Measurements from ENCODE around the gene PERCC1.

Gene PERCC1

DNA sequence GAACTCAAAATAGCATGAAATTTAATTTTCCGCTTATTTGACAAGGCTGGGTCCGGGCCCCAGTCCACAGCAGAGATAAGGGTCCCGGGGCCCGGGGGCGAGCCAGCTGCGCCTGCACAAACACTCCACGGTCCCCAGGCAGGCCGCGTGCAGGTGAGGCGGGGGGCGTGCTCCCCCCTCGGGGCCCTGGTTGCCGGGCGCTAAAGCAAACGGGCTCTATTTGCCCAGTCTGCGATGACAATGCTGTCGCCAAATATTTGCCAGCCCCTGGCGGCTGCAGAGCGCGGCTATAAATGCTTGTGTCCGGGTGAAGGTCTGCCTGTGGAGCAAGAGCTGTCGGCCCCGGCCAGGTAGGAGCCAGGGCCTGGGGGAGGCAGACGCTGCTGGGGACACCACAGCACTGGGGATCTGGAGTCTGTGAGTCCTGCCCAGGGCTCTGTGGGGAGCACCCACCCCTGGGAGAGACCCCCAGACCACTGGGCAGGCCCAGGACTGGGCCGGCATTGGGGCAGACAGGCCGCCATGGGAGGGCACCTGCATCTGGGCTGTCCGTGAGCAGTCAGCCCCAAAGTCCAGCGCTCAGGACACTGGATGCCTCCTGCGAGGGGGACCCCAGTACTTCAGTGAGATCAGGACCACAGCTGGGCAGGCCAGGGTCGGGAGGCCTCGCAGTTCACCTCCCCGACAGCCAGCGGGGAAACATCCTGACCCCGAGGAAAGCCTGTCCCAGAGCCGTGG is at the start of gene PERCC1:
Gene PERCC1 (plus strand): TSS at position 320 of the 738 bp plus-strand sequence. CDS start 1,516 bp downstream, outside the sequence.
- Mint-ChIP-seq H3K27ac (peak within 1 kb of the TSS; percentile 67), H3K27me3 (peaks cover 1% of the 10 kb centered on the region), H3K4me3 (peak within 1 kb of the TSS; percentile 46), H3K9me3 (no peaks in the 10 kb centered on the region), H3K36me3 (peaks cover 1% of the 10 kb centered on the region), H3K4me1 (peaks cover 6% of the 10 kb centered on the region)
- DNase-seq (ENCODE audit: low spot score in 2 of 2) = no peak
- no peak for ATAC-seq (ENCODE audit: low read depth)

DNA sequence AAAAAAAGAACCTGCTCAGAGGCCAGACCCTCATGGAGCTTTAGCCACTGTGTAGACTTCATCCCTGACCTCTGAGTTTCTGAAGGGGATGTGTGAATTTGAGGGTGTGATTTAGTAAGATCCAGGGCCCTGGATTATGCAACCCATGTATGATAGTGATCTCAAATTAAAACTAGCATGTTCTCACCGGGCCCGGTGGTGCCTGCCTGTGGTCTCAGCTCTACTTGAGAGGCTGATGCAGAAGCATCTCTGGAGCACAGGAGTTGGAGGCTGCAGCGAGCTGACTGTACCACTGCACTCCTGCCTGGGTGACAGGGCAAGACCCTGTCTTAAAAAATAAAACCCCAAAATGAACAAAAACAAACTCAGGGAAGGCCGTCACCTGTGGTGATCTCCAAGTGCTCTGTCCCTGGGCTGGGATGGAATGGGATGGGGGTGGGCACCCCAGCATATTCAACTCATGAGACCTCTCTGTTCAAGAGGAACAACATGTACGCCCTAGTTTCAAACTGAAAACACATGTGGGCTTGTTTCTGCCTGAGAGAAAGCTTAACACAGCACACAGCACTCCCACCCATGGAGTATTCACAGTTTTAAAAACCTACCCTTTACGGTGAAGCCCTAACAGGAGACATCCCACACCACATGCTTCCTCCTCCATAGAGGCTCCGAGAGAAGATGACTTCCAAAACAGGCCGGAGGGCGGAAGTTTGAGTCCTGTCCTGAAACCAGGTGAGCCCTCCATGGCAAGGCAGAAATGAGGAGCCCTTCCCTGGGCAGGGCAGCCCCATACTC is 49.1 kb upstream of the PERCC1 start:
- Mint-ChIP-seq H3K4me1 (peaks cover 13% of the 10 kb centered on the region), H3K27ac (no peak overlapping the region), H3K36me3 (peaks cover 8% of the 10 kb centered on the region), H3K9me3 (no peaks in the 10 kb centered on the region), H3K4me3 (no peak overlapping the region), H3K27me3 (no peaks in the 10 kb centered on the region)
- no peak for DNase-seq (ENCODE audit: low spot score in 2 of 2)
- ATAC-seq (ENCODE audit: low read depth) = no peak

DNA sequence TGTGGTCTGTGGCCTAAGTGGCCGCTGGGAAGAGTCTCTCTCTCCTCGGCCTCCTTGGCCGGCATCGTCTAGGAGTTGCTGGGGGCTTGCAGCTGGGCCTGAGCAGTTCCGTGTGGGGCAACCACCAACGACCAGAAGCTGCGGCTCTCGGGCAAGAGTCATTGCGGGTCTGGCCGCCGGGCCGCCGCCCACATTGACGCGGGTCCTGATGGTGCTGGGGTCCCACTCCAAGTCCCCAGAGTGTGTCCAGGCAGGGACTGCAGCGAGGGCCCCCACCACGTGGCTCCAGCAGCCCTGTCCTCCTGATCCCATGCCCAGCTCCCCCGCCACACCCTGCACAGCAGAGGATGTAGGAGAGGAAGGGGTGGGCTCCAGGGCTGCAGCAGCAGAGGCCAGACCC is 47.3 kb upstream of the PERCC1 start:
- Mint-ChIP-seq H3K9me3 (no peaks in the 10 kb centered on the region), H3K27ac (no peak overlapping the region), H3K27me3 (no peaks in the 10 kb centered on the region), H3K36me3 (peaks cover 5% of the 10 kb centered on the region), H3K4me3 (no peak overlapping the region), H3K4me1 (peaks cover 9% of the 10 kb centered on the region)
- ATAC-seq (ENCODE audit: low read depth) (no peak), DNase-seq (ENCODE audit: low spot score in 2 of 2) (no peak)

DNA sequence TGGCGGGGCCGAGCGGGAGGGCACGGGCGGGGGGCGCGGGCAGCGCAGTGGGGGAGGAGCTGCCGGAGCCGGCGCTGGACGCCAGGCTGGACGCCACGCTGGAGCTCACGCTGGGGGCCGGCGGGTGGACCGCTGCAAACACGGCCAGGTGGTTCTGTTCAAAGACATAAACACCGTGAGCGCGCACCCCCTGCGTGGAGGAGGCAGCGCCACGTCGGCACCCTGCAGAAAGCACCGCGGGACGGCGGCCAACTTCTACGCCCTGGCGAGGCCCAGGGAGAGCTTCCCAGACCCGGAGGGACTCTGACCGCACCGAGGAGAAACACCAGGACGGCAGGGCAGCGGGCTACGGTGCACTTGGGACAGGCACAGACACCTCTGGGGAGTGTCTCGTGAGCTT is 45.6 kb upstream of the PERCC1 start:
- ATAC-seq (ENCODE audit: low read depth) (no peak), DNase-seq (ENCODE audit: low spot score in 2 of 2) (no peak)
- Mint-ChIP-seq H3K27me3 (no peaks in the 10 kb centered on the region), H3K9me3 (no peaks in the 10 kb centered on the region), H3K27ac (no peak overlapping the region), H3K36me3 (peaks cover 5% of the 10 kb centered on the region), H3K4me1 (peaks cover under 1% of the 10 kb centered on the region), H3K4me3 (no peak overlapping the region)

DNA sequence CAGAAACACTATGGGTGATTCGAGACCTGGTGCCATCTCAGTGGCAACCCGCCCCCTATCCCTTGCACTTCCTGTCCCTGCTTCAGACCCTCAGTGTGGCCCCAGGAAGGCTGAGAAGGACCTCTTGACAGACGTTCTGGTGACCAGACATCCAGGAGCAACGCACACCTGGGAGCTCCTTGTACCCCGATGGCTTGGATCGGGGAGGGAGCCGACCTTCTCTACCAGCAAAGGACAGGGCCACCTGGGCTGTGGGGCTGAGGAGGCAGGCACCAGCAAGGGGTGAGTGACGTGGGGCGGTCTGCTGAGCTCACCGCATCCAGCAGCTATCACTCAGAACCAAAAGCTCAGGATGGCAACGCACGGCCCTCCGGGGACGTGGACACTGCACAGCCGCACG is 43.5 kb upstream of the PERCC1 start:
- Mint-ChIP-seq H3K36me3 (peaks cover 9% of the 10 kb centered on the region), H3K4me1 (no peaks in the 10 kb centered on the region), H3K27me3 (no peaks in the 10 kb centered on the region), H3K4me3 (no peak overlapping the region), H3K27ac (no peak overlapping the region), H3K9me3 (no peaks in the 10 kb centered on the region)
- no peak for ATAC-seq (ENCODE audit: low read depth)
- DNase-seq (ENCODE audit: low spot score in 2 of 2) = no peak

DNA sequence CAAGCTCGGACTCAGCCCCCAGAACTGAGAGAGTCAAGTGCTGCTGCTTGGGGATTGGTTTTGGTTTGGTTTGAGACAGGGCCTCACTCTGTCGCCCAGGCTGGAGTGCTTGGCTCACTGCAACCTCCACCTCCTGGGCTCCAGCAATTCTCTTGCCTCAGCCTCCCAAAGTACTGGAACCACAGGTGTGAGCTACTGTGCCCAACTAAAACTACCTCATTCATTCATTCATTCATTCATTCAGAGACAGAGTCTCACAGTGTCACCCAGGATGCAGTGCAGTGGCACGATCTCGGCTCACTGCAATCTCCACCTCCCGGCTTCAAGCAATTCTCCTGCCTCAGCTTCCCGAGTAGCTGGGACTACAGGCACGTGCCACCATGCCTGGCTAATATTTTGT is 41.1 kb upstream of the PERCC1 start:
- H3K36me3 Mint-ChIP-seq = peaks cover 8% of the 10 kb centered on the region
- DNase-seq (ENCODE audit: low spot score in 2 of 2) = no peak

DNA sequence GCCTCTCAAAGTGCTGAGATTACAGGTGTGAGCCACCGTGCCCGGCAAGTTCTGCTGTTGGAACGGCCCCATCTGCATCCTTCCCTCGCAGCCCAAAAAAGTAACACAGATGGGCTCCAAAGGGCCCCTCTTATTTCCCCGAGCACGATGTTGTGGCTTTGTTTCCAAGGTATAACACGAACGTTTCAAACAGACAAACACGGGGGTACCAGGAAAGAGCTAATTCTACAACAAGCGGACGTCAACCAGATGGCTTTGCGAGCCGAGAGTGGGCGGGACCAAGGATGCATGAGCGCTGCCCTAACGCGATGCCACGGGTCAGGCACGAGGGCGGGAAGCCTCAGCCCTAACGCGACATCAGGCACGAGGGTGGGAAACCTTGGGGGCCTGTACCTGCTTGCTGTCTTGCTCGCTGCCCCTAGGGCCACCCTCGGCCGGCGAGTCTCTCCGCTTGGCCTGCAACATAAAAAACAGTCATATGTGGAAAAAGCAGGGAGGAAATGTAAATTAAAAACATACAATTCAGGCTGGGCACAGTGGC is 40.6 kb upstream of the PERCC1 start:
- no peak for DNase-seq (ENCODE audit: low spot score in 2 of 2)
- no peaks in the 10 kb centered on the region for H3K27me3 Mint-ChIP-seq
- no peaks in the 10 kb centered on the region for H3K4me1 Mint-ChIP-seq
- H3K9me3 Mint-ChIP-seq = no peaks in the 10 kb centered on the region
- peaks cover 6% of the 10 kb centered on the region for H3K36me3 Mint-ChIP-seq
- no peak for ATAC-seq (ENCODE audit: low read depth)
- no peak overlapping the region for H3K4me3 Mint-ChIP-seq
- no peak overlapping the region for H3K27ac Mint-ChIP-seq

More for the DNA sequence above, 41.1 kb upstream of the PERCC1 start:
- Mint-ChIP-seq H3K4me1 (no peaks in the 10 kb centered on the region), H3K27ac (no peak overlapping the region), H3K9me3 (no peaks in the 10 kb centered on the region), H3K4me3 (no peak overlapping the region), H3K27me3 (no peaks in the 10 kb centered on the region)
- no peak for ATAC-seq (ENCODE audit: low read depth)

DNA sequence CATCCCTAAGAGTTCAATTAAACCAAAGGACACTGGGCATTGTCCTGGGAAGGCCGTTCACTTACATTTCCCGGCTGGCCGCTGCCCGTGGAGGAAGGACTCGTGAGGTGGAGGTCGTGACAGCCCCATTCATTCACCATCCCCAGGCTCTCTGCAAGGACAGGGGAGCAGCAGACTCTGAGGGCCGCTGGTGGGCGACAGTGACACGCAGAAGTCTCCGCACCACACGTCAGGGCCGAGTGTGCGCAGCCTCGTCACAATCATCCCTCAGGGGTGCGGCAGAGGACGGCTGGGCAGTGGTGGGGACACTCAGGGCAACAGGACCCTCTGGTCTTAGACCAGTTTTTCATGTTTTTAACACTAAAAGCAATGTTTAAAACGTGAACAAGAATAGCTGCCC is 38.1 kb upstream of the PERCC1 start:
- H3K4me3 Mint-ChIP-seq = no peak overlapping the region
- H3K27me3 Mint-ChIP-seq = no peaks in the 10 kb centered on the region
- no peaks in the 10 kb centered on the region for H3K9me3 Mint-ChIP-seq
- ATAC-seq (ENCODE audit: low read depth) (no peak), DNase-seq (ENCODE audit: low spot score in 2 of 2) (no peak)
- no peak overlapping the region for H3K27ac Mint-ChIP-seq
- no peaks in the 10 kb centered on the region for H3K4me1 Mint-ChIP-seq
- H3K36me3 Mint-ChIP-seq = peaks cover 12% of the 10 kb centered on the region

DNA sequence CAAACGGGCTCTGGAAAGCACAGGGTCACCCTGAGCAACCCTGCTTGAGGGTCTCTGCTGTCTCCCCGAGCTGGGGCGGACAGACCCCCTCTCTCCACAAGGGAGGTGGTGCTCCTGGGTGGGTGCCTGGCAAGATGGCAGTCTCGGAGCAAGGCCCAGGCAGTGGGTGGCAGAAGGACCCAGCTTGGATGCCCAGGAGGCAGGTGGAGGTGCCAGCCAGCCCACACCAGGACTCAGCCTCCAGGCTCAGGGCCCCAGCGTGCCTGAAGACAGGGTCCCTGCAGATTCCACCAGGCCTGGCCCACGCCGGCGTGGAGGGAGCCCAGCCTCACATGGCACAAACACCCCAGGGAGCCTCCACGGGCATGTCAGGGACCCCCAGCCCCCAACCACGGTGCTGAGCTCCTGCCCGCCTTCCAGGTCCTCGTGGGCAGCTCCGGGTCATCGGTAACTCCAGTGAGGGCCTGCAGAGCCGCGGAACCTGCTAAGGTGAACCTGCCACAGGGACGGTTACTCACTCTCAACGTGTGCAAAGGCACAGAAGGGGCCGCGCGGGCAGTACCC is 37.2 kb upstream of the PERCC1 start:
- no peak for ATAC-seq (ENCODE audit: low read depth)
- Mint-ChIP-seq H3K27me3 (no peaks in the 10 kb centered on the region), H3K4me3 (no peak overlapping the region), H3K4me1 (no peaks in the 10 kb centered on the region), H3K27ac (no peak overlapping the region), H3K36me3 (peaks cover 13% of the 10 kb centered on the region), H3K9me3 (no peaks in the 10 kb centered on the region)
- no peak for DNase-seq (ENCODE audit: low spot score in 2 of 2)

DNA sequence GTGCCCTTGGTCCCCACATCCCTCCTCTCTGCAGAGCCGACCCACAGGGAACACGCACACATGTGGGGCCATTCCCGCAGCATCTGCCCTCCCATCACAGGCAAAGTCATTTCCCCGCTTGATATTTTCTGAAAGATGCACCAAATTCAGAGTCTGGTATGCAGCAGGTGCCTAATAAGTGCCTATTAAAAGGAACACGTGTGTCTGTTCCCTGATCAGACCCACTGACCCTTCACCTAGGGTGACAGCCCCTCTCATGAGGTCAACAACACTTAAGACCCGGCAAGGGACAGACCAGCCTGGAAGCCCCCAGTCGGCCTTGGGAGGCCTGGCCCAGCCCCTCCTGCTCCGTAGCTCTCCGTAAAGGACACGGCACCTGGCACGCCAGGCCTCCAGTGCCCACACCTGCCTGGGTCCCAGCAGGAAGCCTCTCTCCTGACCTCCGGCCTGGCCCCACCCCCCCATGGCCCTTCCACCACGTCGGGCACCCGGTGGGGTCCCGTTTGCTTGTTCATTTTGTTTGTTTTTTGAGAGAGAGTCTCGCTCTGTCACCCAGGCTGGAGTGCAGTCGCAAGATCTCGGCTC is 36.4 kb upstream of the PERCC1 start:
- no peaks in the 10 kb centered on the region for H3K9me3 Mint-ChIP-seq
- H3K4me3 Mint-ChIP-seq = no peak overlapping the region
- peaks cover 15% of the 10 kb centered on the region for H3K36me3 Mint-ChIP-seq
- no peaks in the 10 kb centered on the region for H3K27me3 Mint-ChIP-seq
- DNase-seq (ENCODE audit: low spot score in 2 of 2) = no peak
- no peaks in the 10 kb centered on the region for H3K4me1 Mint-ChIP-seq
- no peak overlapping the region for H3K27ac Mint-ChIP-seq
- ATAC-seq (ENCODE audit: low read depth) = no peak

DNA sequence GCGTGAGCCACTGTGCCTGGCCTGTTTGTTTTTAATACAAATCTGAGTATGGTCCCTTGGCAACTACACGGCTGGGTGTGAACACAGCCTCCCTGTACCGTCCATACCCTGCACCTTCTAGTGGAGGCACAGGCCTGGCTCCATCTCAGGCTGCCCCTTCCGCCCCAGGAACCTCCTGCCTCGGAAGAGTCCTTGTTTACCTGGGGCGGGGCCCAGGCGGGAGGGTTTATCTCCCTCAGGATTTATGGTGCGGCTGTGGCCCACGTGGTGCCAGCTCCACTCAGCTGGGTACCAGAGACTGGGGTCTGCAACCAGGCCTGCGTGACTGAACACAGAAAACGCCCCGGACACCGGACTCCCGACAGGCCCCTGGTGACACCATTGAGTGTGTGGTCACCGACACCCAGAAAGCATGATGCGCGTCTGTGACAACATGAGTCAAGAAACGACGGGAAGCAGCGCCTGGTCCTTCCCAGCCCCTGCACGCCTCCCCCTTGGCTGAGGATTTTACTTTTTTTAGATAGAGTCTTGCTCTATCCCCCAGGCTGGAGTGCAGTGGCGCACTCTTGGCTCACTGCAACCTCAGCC is 35.3 kb upstream of the PERCC1 start:
- Mint-ChIP-seq H3K4me1 (no peaks in the 10 kb centered on the region), H3K27ac (no peak overlapping the region), H3K36me3 (peaks cover 15% of the 10 kb centered on the region), H3K27me3 (no peaks in the 10 kb centered on the region), H3K4me3 (no peak overlapping the region), H3K9me3 (no peaks in the 10 kb centered on the region)
- DNase-seq (ENCODE audit: low spot score in 2 of 2) = no peak
- ATAC-seq (ENCODE audit: low read depth) = no peak

DNA sequence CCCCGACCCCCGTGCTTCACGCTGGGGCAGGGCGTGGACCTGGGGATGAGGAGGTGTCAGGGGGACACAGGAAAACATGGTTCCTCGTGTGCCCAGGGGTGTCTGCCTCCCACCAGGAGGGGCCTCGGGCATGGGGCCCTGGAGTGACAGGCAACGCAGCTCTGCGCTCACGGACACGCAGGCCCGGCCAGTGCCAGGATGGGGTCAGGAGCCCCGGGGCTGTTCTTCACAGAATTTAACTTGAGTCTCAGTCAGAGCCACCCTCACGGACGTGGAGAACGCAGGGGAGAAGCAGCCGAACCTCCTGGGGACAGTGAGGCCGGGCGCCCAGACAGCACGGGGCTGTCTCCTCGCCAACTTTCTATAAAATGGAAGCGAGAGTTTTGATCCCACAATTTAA is 33.1 kb upstream of the PERCC1 start:
- Mint-ChIP-seq H3K4me1 (no peaks in the 10 kb centered on the region), H3K4me3 (no peak overlapping the region), H3K36me3 (peaks cover 21% of the 10 kb centered on the region), H3K9me3 (no peaks in the 10 kb centered on the region), H3K27me3 (no peaks in the 10 kb centered on the region), H3K27ac (no peak overlapping the region)
- DNase-seq (ENCODE audit: low spot score in 2 of 2) (no peak), ATAC-seq (ENCODE audit: low read depth) (no peak)

DNA sequence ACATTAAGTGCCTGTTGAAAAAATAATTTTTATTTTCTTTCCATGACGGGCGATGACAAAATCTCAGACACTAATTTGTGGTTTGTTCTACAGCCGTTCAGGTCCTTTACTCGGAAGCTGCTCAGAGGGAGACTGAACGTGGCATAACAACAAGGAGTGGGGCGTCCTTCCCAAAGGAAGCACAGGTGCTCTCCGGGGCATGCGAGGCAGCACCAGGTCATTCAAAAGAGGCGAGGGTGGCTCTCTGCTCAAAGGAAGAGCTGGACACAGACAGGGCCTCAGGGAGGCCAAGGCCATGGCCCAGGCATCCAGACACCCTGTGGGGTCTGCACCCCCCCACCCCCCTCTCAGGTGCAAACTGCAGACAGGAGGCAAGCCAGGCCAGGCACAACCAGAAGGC is 32.5 kb upstream of the PERCC1 start:
- ATAC-seq (ENCODE audit: low read depth) (no peak), DNase-seq (ENCODE audit: low spot score in 2 of 2) (no peak)
- no peaks in the 10 kb centered on the region for H3K9me3 Mint-ChIP-seq
- H3K27me3 Mint-ChIP-seq = no peaks in the 10 kb centered on the region
- no peak overlapping the region for H3K4me3 Mint-ChIP-seq
- H3K27ac Mint-ChIP-seq = no peak overlapping the region
- peaks cover 1% of the 10 kb centered on the region for H3K4me1 Mint-ChIP-seq
- H3K36me3 Mint-ChIP-seq = peaks cover 25% of the 10 kb centered on the region
